ENCODE measurements around the gene PNMA6E.

Gene PNMA6E

DNA sequence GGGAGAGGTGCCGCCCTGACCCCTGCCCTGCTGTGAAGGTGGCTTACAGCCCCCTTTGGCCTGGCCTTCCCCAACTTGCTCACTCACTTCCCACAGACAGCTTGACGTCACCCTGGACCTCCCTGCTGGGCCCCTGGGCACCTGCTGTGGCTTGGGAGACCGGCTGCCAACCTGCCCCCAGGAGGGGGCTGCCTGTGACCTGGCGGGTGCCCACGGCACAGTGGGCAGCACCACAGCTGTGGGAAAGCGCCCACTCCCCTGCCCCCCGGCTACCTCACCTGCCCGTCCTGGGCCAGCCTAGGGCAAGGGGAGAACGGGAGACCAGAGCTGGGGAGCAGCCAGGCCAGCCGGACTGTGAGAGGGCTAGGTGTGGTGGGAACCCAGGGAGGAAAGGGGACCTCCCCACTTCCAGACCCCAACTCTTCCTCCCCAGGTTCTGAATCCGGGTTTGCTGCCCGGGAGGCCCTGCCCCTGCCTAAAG is 7.8 kb upstream of the PNMA6E start:
- no peak for ATAC-seq
- TF ChIP-seq ZNF8 (CRISPR knock-in tag; IDR thresholded peaks at IDR 0.05), result no peak
- no peak for TF ChIP-seq ISL1 (CRISPR knock-in tag; IDR thresholded peaks at IDR 0.05)
- TF ChIP-seq, protein P1, sequence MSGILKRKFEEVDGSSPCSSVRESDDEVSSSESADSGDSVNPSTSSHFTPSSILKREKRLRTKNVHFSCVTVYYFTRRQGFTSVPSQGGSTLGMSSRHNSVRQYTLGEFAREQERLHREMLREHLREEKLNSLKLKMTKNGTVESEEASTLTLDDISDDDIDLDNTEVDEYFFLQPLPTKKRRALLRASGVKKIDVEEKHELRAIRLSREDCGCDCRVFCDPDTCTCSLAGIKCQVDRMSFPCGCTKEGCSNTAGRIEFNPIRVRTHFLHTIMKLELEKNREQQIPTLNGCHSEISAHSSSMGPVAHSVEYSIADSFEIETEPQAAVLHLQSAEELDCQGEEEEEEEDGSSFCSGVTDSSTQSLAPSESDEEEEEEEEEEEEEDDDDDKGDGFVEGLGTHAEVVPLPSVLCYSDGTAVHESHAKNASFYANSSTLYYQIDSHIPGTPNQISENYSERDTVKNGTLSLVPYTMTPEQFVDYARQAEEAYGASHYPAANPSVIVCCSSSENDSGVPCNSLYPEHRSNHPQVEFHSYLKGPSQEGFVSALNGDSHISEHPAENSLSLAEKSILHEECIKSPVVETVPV (CRISPR knock-in tag; IDR thresholded peaks at IDR 0.05), result no peak
- no peak for TF ChIP-seq RARB (CRISPR knock-in tag; IDR thresholded peaks at IDR 0.05)
- TF ChIP-seq ZNF70 (CRISPR knock-in tag; IDR thresholded peaks at IDR 0.05), result no peak
- TF ChIP-seq CSDC2 (CRISPR knock-in tag; IDR thresholded peaks at IDR 0.05), result no peak
- TF ChIP-seq OSR1 (CRISPR knock-in tag; IDR thresholded peaks at IDR 0.05), result no peak
- no peak for TF ChIP-seq TOX (CRISPR knock-in tag; IDR thresholded peaks at IDR 0.05; ENCODE audit: borderline replicate concordance)
- no peak for TF ChIP-seq ARNTL (CRISPR knock-in tag; IDR thresholded peaks at IDR 0.05; ENCODE audit: borderline replicate concordance, low read depth)

DNA sequence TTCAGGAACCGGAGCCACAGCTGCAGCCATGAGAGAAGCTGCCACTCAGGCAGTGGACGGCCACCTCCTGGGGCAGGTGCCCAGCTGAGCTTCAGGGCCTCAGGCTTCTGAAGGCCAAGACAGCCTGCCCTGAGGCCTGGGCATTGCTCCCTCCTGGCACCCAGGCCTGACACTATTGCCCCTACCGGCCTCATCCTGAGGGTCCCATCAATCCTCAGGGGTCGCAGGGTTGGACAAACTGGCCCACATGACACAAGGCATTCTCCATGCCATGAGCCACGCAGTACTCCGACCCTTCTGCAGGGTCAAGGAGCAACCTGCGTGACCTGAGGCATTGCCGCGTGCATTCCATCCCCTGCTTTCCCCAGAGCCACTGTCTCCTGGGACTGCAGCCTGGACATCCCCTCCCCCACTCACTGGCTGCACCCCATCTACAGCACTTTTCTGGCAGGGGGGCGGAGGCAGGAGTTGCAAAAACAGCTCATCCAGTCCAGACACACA is 7.1 kb upstream of the PNMA6E start:
- no peak for ATAC-seq
- TF ChIP-seq GLIS3 (CRISPR knock-in tag; IDR thresholded peaks at IDR 0.05) (no peak), TOX (CRISPR knock-in tag; IDR thresholded peaks at IDR 0.05; ENCODE audit: borderline replicate concordance) (no peak), ZC3H10 (CRISPR knock-in tag; IDR thresholded peaks at IDR 0.05) (no peak), CSDC2 (CRISPR knock-in tag; IDR thresholded peaks at IDR 0.05) (no peak), OSR1 (CRISPR knock-in tag; IDR thresholded peaks at IDR 0.05) (no peak), ESRRG (CRISPR knock-in tag; IDR thresholded peaks at IDR 0.05) (no peak), ISL1 (CRISPR knock-in tag; IDR thresholded peaks at IDR 0.05) (no peak), RARB (CRISPR knock-in tag; IDR thresholded peaks at IDR 0.05) (no peak), BACH2 (CRISPR knock-in tag; IDR thresholded peaks at IDR 0.05; ENCODE audit: borderline replicate concordance) (no peak), SNAI2 (CRISPR knock-in tag; IDR thresholded peaks at IDR 0.05) (no peak), ZFP3 (CRISPR knock-in tag; IDR thresholded peaks at IDR 0.05) (no peak)
- TF ChIP-seq, protein P2, sequence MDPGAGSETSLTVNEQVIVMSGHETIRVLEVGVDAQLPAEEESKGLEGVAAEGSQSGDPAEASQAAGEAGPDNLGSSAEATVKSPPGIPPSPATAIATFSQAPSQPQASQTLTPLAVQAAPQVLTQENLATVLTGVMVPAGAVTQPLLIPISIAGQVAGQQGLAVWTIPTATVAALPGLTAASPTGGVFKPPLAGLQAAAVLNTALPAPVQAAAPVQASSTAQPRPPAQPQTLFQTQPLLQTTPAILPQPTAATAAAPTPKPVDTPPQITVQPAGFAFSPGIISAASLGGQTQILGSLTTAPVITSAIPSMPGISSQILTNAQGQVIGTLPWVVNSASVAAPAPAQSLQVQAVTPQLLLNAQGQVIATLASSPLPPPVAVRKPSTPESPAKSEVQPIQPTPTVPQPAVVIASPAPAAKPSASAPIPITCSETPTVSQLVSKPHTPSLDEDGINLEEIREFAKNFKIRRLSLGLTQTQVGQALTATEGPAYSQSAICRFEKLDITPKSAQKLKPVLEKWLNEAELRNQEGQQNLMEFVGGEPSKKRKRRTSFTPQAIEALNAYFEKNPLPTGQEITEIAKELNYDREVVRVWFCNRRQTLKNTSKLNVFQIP (CRISPR knock-in tag; IDR thresholded peaks at IDR 0.05; ENCODE audit: borderline replicate concordance, low read depth), result no peak

DNA sequence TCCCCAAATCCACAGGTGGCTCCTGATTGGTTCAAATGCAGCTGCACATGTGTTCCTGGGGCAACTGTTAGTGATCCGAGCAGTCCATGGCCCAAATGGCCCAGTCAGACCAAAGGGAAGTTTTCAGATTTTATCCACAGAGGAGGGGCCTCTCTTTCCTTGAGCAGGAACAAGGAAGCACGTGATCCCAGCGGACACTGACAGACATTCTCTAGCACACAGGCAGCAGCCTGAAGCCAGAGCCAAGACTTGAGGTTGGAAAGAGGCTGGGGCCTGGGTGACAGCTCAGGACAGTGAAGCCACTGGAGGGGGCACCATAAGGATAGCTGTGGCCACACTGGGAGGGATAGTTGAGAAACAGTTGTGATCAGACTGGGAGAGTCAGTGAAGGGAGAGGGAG is 6.6 kb upstream of the PNMA6E start:
- TF ChIP-seq, protein P3, sequence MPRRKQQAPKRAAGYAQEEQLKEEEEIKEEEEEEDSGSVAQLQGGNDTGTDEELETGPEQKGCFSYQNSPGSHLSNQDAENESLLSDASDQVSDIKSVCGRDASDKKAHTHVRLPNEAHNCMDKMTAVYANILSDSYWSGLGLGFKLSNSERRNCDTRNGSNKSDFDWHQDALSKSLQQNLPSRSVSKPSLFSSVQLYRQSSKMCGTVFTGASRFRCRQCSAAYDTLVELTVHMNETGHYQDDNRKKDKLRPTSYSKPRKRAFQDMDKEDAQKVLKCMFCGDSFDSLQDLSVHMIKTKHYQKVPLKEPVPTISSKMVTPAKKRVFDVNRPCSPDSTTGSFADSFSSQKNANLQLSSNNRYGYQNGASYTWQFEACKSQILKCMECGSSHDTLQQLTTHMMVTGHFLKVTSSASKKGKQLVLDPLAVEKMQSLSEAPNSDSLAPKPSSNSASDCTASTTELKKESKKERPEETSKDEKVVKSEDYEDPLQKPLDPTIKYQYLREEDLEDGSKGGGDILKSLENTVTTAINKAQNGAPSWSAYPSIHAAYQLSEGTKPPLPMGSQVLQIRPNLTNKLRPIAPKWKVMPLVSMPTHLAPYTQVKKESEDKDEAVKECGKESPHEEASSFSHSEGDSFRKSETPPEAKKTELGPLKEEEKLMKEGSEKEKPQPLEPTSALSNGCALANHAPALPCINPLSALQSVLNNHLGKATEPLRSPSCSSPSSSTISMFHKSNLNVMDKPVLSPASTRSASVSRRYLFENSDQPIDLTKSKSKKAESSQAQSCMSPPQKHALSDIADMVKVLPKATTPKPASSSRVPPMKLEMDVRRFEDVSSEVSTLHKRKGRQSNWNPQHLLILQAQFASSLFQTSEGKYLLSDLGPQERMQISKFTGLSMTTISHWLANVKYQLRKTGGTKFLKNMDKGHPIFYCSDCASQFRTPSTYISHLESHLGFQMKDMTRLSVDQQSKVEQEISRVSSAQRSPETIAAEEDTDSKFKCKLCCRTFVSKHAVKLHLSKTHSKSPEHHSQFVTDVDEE (CRISPR knock-in tag; IDR thresholded peaks at IDR 0.05), result no peak
- TF ChIP-seq ZC3H10 (CRISPR knock-in tag; IDR thresholded peaks at IDR 0.05) (no peak), ESRRG (CRISPR knock-in tag; IDR thresholded peaks at IDR 0.05) (no peak), ZFP3 (CRISPR knock-in tag; IDR thresholded peaks at IDR 0.05) (no peak), SNAI2 (CRISPR knock-in tag; IDR thresholded peaks at IDR 0.05) (no peak), OSR1 (CRISPR knock-in tag; IDR thresholded peaks at IDR 0.05) (no peak)
- TF ChIP-seq, protein P1 (CRISPR knock-in tag; IDR thresholded peaks at IDR 0.05), result no peak

DNA sequence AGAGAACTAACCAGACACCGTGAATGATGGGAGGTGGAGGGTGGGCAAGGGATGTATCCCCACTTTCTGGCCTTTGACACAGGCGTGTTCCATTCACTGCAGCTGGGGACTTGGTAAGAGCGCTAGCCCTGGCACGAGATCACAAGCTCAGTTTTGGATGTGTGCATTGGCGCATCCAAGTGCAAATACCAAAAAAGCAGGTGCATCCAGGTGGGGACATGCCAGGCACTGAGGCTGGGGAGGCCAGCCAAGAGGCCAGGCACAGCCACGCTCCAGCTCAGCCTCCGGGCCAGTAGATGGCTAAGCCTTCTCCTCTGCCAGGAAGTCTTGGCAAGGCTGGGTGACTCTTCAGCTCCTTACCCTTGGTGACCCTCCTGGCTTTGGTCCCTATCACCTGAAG is 5.8 kb upstream of the PNMA6E start:
- no peak for ATAC-seq
- TF ChIP-seq RARB (CRISPR knock-in tag; IDR thresholded peaks at IDR 0.05) (no peak), ISL1 (CRISPR knock-in tag; IDR thresholded peaks at IDR 0.05) (no peak), ARNTL (CRISPR knock-in tag; IDR thresholded peaks at IDR 0.05; ENCODE audit: borderline replicate concordance, low read depth) (no peak), BACH2 (CRISPR knock-in tag; IDR thresholded peaks at IDR 0.05; ENCODE audit: borderline replicate concordance) (no peak), SNAI2 (CRISPR knock-in tag; IDR thresholded peaks at IDR 0.05) (no peak), ZC3H10 (CRISPR knock-in tag; IDR thresholded peaks at IDR 0.05) (no peak)
- TF ChIP-seq, protein P3 (CRISPR knock-in tag; IDR thresholded peaks at IDR 0.05), result no peak
- TF ChIP-seq, protein P2 (CRISPR knock-in tag; IDR thresholded peaks at IDR 0.05; ENCODE audit: borderline replicate concordance, low read depth), result no peak
- TF ChIP-seq, protein P1 (CRISPR knock-in tag; IDR thresholded peaks at IDR 0.05), result no peak
- TF ChIP-seq, protein P4, sequence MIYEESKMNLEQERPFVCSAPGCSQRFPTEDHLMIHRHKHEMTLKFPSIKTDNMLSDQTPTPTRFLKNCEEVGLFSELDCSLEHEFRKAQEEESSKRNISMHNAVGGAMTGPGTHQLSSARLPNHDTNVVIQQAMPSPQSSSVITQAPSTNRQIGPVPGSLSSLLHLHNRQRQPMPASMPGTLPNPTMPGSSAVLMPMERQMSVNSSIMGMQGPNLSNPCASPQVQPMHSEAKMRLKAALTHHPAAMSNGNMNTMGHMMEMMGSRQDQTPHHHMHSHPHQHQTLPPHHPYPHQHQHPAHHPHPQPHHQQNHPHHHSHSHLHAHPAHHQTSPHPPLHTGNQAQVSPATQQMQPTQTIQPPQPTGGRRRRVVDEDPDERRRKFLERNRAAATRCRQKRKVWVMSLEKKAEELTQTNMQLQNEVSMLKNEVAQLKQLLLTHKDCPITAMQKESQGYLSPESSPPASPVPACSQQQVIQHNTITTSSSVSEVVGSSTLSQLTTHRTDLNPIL (CRISPR knock-in tag; IDR thresholded peaks at IDR 0.05; ENCODE audit: low read depth), result no peak

More for the DNA sequence above, 6.6 kb upstream of the PNMA6E start:
- ATAC-seq, result no peak
